AG04450 (cell line): ENCODE results near the gene NUDT14. TPM values are rescaled to one million over a fixed set of nuclear protein-coding genes. Genes with fewer than 3 reads are reported as not detected.

Experiments used
- CTCF ChIA-PET: fragments of 300-600, 350-600 bp; formaldehyde crosslinking; extraction: SDS; loops from one replicate; lab custom pipeline; 2022; ENCODE audit warnings: antibody characterized with exemption, inconsistent platforms; lab: Charles Lee
- POLR2A ChIA-PET: fragments of 350-600 bp; formaldehyde crosslinking; extraction: SDS; loops from one replicate; lab custom pipeline; 2021; ENCODE audit warnings: antibody characterized with exemption, inconsistent platforms; lab: Yijun Ruan, JAX
- DNase-seq: peaks from one replicate; pipeline ENCODE4 v3.0.0-alpha.2; 2011; ENCODE audit warnings: low read depth, low spot score
- H3K27ac ChIP-seq: one replicate; pipeline ENCODE4 v1.5.1; 2012; ENCODE audit warnings: low read depth, low read length, control low read depth
- H3K27me3 ChIP-seq: one replicate; pipeline ENCODE4 v1.6.0; 2012; ENCODE audit warnings: low read length; ENCODE audit not compliant: control insufficient read depth, insufficient read depth
- H3K4me3 ChIP-seq: 2 replicates; pipeline ENCODE4 v1.5.1; 2011; ENCODE audit warnings: mild to moderate bottlenecking, low read depth, low read length, control low read depth
- H3K9me3 ChIP-seq: 2 replicates; pipeline ENCODE4 v1.5.1; 2012; ENCODE audit warnings: low read length; ENCODE audit not compliant: control insufficient read depth, insufficient read depth
- polyA plus RNA-seq: library from polyadenylated mRNA; depleted of rRNA; stranded (reverse); fragments of >200 nt; gene quantifications from 2 replicates; pipeline ENCODE4 v1.2.3, GENCODE V29; 2011
- TF ChIP-seq, protein P1 (sequence below): IDR thresholded peaks from 2 replicates; pipeline ENCODE4 v1.5.1; 2011; ENCODE audit warnings: low read depth, low read length, control low read depth, inconsistent platforms

NUDT14 gene
- polyA plus RNA-seq, 1 experiment = 7.2 TPM

DNA sequence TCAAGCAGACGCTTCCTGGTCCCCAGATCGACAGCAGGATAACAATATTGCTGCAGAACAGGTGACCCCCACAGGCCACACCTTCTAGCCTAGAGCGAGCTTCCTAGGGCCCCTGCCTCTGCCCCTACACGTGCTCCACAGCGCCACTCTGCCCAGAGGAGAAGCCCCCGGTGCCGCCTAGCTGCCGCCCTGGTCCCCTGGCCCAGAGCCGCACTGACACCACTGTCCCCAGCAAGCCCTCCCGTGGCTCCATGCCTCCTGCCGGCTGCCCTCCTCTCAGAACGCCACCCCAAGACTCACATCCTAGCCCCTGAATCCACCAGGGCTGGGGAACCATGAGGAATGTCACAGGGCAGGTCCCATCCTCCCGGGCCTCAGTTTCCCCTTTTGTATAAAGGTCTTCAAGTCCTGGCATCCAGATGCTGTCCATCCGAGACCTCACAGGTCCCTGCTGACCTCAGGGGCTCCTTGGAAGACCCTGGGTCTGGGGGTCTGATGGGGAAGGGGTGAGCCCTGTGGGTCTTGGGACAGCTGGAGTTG is 43.6 kb downstream of the NUDT14 start:
- TF ChIP-seq, protein P1, sequence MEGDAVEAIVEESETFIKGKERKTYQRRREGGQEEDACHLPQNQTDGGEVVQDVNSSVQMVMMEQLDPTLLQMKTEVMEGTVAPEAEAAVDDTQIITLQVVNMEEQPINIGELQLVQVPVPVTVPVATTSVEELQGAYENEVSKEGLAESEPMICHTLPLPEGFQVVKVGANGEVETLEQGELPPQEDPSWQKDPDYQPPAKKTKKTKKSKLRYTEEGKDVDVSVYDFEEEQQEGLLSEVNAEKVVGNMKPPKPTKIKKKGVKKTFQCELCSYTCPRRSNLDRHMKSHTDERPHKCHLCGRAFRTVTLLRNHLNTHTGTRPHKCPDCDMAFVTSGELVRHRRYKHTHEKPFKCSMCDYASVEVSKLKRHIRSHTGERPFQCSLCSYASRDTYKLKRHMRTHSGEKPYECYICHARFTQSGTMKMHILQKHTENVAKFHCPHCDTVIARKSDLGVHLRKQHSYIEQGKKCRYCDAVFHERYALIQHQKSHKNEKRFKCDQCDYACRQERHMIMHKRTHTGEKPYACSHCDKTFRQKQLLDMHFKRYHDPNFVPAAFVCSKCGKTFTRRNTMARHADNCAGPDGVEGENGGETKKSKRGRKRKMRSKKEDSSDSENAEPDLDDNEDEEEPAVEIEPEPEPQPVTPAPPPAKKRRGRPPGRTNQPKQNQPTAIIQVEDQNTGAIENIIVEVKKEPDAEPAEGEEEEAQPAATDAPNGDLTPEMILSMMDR = no peak
- Histone ChIP-seq H3K27me3 (peaks cover 6% of the 10 kb centered on the region), H3K4me3 (no peak overlapping the region), H3K9me3 (peaks cover 45% of the 10 kb centered on the region), H3K27ac (no peak overlapping the region)
- ChIA-PET CTCF (no interaction called here), POLR2A (no interaction called here)
- DNase-seq = no peak

DNA sequence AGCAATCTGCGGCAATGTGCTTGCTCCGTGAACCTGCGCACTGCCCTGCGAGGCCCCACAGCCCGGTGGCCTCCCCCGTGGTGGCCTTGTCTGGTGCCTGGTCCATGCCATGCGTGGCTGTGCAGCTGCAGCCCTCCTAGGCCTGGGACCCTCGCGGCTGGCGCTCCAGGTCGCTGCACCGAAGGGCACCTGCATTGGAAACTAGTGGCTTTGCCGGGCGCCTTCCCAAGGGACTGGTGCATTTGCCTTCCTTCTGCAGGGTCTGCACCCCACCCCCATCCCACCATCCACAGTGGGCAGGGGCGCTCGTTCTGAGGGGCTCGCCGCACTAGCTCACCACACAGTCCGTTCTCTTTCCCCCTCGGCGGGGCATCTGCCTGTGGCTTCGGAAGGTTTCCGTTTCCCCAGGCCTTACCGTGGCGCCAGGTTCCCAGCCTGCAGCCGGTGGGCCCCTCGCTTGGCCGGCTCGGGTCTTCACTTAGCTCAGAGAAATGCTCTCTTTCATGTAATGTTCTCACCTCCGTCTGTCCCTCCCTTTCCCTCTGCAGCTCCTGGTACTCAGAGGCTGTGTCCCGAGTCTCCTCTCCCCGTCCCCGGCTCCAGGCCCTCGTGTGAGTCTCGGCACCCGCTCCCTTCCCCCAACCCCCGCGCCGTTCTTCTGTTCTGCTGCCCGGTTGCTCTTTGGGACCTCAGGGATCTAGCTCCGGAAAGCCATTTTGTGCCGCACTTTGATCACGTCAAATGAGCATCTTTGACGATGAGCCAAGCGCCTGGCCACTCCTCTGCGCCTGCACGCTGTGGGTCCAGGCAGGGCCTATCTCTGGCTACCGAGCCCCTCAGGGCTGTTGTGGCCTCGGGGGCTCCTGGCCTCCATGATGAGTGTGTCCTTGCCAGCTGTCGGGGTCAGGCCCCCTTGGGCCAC is 44.5 kb downstream of the NUDT14 start:
- no peak overlapping the region for H3K27ac ChIP-seq
- peaks cover 37% of the 10 kb centered on the region for H3K9me3 ChIP-seq
- ChIA-PET POLR2A (no interaction called here), CTCF (no interaction called here)
- H3K27me3 ChIP-seq = peaks cover 6% of the 10 kb centered on the region
- DNase-seq = no peak
- TF ChIP-seq, protein P1 = no peak
- no peak overlapping the region for H3K4me3 ChIP-seq

DNA sequence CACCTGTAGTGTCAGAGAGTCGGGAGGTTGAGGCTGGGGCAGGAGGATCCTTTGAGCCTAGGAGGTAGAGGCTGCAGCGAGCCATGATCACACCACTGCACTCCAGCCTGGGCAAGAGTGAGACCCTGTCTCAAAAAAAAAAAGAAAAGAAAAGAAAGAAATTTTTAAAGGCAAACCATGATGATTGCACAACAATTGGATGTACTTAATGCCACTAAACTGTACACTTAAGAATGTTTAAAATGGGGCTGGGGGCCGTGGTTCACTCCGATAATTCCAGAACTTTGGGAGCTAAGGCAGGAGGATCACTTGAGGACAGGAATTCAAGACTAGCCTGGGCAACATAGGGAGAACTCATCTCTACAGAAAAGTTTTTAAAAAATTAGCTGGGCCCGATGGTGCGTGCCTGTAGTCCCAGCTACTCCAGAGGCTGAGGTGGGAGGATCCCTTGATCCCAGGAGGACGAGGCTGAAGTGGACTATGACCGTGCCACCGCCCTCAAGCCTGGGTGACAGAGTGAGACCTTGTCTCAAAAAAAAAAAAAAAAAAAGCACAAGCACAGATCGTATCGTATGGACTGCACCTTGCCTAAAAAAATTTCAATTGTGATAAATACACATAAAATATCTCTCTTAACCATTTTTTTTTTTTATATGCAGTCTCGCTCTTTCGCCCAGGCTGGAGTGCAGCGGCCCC is 45.3 kb downstream of the NUDT14 start:
- ChIA-PET POLR2A (no interaction called here), CTCF (no interaction called here)
- H3K4me3 ChIP-seq = no peak overlapping the region
- peaks cover 6% of the 10 kb centered on the region for H3K27me3 ChIP-seq
- DNase-seq = no peak
- peaks cover 30% of the 10 kb centered on the region for H3K9me3 ChIP-seq
- no peak overlapping the region for H3K27ac ChIP-seq
- TF ChIP-seq, protein P1 = no peak

DNA sequence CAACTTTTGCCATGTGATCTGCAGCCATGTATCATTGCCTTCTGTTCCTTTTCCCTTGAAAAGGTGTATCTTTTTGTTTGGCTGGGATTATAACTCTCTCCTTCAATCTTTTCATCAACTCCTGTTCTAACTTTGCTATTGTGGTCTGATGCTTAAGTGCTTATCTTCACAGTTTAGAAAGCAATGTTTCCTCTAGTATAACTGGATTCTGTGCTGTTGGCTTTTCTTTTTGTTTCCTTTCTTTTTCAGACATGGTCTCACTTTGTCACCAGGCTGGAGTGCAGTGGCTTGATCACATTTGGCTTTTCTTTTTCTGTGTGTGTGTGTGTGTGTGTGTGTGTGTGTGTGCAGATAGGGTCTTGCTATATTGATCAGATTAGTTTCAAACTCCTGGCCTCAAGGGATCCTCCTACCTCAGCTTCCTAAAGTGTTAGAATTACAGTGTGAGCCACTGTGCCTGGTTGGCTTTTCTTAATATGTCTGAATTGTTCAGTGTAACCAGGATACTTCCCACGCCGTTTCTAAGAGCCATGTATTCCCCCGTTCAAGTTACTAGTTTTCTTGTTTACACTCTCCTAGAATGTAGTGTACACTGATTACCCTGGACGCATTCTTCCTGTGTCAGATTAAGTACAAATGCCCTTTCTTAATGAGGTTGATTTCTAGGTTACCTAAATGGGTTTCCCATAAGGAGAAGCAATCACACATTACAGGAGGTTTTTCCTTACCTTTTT is 48.0 kb downstream of the NUDT14 start:
- DNase-seq = no peak
- TF ChIP-seq, protein P1 = no peak
- ChIA-PET CTCF (no interaction called here), POLR2A (no interaction called here)
- no peak overlapping the region for H3K27ac ChIP-seq
- peaks cover 12% of the 10 kb centered on the region for H3K27me3 ChIP-seq
- peaks cover 6% of the 10 kb centered on the region; the same call in 1 of the 2 replicates for H3K9me3 ChIP-seq
- H3K4me3 ChIP-seq = no peak overlapping the region
